ENCODE results near the gene C11orf98. TPM values are rescaled to one million over a fixed set of nuclear protein-coding genes. Genes with fewer than 3 reads are reported as not detected.

Gene C11orf98
- polyA plus RNA-seq (2013, experiment 1 of 2): 177 TPM
- polyA plus RNA-seq (2013, experiment 2 of 2): 175 TPM

DNA sequence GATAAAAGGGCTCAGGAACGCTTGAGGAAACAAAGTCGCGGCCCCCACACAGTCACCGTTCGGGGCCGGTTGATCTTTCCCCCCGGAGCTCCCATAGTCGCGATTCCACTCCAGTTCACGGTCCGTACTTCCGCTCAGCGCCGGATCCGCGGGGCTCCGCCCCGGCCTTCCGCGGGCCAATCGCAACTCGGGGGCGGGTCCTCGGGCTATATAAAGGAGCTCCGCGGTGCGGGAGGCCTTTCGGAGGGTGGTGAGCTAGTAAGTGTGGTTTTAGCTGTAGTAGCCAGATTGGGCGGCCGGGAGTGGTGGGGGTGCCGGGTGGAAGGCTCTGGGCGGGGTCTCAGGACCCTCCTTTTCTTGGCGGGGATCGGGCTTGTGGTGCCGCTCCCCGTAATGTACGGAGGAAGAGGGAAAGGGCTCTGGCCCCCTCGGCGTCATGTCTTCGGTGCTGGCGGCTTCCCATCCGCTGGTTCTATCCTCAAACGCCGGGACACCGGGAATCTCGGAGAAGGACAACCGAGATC is at the start of gene C11orf98, which contains the start of gene CSKMT:
TSS of gene C11orf98 (minus strand) at position 136 of the 524 bp plus-strand sequence. CDS start at position 95, 41 bp downstream.
TSS of gene CSKMT (plus strand) at position 238 of the 524 bp plus-strand sequence. CDS start 568 bp downstream, outside the sequence.
- H3K36me3 ChIP-seq (ENCODE audit: insufficient read depth, low read length): peaks cover 42% of the 10 kb centered on the region

DNA sequence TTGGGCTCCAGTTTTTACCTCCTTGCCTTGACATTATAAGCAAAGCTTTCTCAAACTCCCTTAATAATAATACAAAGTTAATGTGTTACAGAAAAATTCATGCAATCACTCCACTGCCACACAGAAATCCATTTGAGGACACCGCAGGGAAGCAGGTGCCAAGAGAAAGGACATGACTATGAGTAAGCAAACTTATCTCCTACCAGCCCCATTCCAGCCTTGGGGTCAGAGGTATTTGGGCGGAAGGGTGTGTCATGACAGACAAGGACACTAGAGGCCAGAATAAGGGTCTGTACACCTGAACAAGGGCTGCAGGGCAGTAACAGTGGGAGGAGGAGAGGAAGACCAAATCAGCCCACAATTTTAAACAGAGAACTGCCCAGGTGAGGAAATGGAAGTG is 48.3 kb upstream of the C11orf98 start:
- no peaks in the 10 kb centered on the region for H3K9me3 ChIP-seq (ENCODE audit: insufficient read depth, low read depth, low read length)
- H3K4me1 ChIP-seq (ENCODE audit: insufficient read depth, low read length): peaks cover 9% of the 10 kb centered on the region
- H3K4me3 ChIP-seq (ENCODE audit: low read length): no peak overlapping the region
- no peaks in the 10 kb centered on the region for H3K27me3 ChIP-seq (ENCODE audit: insufficient read depth, low read length)
- H3K9ac ChIP-seq (ENCODE audit: low read depth, low read length): no peak overlapping the region
- H3K27ac ChIP-seq (ENCODE audit: low read depth, low read length): peak overlapping the region; percentile 12; the same call in 1 of the 2 replicates
- H3K36me3 ChIP-seq (ENCODE audit: insufficient read depth, low read length): peaks cover 81% of the 10 kb centered on the region
- WGBS: 100% methylated on average over 1 of the region's 2 CpGs

More for the DNA sequence above, at the start of gene C11orf98, which contains the start of gene CSKMT:
- Histone ChIP-seq H3K27me3 (ENCODE audit: insufficient read depth, low read length) (no peaks in the 10 kb centered on the region), H3K4me3 (ENCODE audit: low read length) (peak within 1 kb of the TSS; percentile 99), H3K9ac (ENCODE audit: low read depth, low read length) (peak within 1 kb of the TSS; percentile 100), H3K9me3 (ENCODE audit: insufficient read depth, low read depth, low read length) (no peaks in the 10 kb centered on the region), H3K27ac (ENCODE audit: low read depth, low read length) (peak within 1 kb of the TSS; percentile 98), H3K4me1 (ENCODE audit: insufficient read depth, low read length) (peaks cover 9% of the 10 kb centered on the region; the same call in 1 of the 2 replicates)
- WGBS: under 1% methylated on average over 46 of the region's 47 CpGs

- Histone ChIP-seq H3K4me3 (ENCODE audit: low read length) (no peak overlapping the region), H3K27me3 (ENCODE audit: insufficient read depth, low read length) (no peaks in the 10 kb centered on the region), H3K36me3 (ENCODE audit: insufficient read depth, low read length) (peaks cover 76% of the 10 kb centered on the region), H3K4me1 (ENCODE audit: insufficient read depth, low read length) (peaks cover 13% of the 10 kb centered on the region), H3K9ac (ENCODE audit: low read depth, low read length) (no peak overlapping the region), H3K27ac (ENCODE audit: low read depth, low read length) (no peak overlapping the region), H3K9me3 (ENCODE audit: insufficient read depth, low read depth, low read length) (no peaks in the 10 kb centered on the region)
- 96% methylated on average over 3 of the region's 3 CpGs for WGBS
Observed at GRCh38 chr11:62712861-62713260, 47.9 kb upstream of the C11orf98 start.

DNA sequence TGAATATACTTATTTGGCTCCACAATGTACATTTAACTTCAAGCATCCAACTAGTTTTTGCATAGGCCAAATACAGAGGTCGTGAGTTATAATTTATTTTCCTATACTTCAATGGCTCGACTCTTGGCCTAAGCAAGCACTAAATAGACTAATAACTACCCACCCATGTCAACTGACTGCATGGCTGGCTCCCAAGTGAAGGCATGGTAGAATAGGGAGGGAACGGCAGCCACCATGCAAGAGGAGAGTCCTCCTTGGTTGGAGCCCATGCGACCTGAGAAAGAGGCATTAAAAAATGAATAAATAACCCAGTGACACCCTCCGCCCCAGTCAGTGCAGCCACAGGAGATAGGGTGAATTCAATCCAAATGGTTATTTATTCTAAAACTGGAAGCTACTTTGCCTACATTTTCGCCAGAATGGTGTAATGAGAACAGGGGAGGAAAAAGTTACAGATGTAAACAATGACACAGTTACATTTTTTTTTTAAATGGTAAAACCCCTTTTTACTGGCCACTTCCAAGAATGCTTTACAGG is 47.3 kb upstream of the C11orf98 start:
- peaks cover 71% of the 10 kb centered on the region for H3K36me3 ChIP-seq (ENCODE audit: insufficient read depth, low read length)

GRCh38 chr11:62710001-62710345 is 45.0 kb upstream of the C11orf98 start:
- Histone ChIP-seq H3K36me3 (ENCODE audit: insufficient read depth, low read length) (peaks cover 50% of the 10 kb centered on the region), H3K4me1 (ENCODE audit: insufficient read depth, low read length) (peaks cover 21% of the 10 kb centered on the region), H3K9ac (ENCODE audit: low read depth, low read length) (peak overlapping the region; percentile 95), H3K27ac (ENCODE audit: low read depth, low read length) (peak overlapping the region; percentile 99), H3K9me3 (ENCODE audit: insufficient read depth, low read depth, low read length) (no peaks in the 10 kb centered on the region), H3K27me3 (ENCODE audit: insufficient read depth, low read length) (no peaks in the 10 kb centered on the region), H3K4me3 (ENCODE audit: low read length) (peak overlapping the region; percentile 82)
- 76% methylated on average over 7 of the region's 7 CpGs for WGBS

More for the DNA sequence above, 47.3 kb upstream of the C11orf98 start:
- 95% methylated on average over 6 of the region's 6 CpGs for WGBS
- no peak overlapping the region for H3K4me3 ChIP-seq (ENCODE audit: low read length)
- no peaks in the 10 kb centered on the region for H3K27me3 ChIP-seq (ENCODE audit: insufficient read depth, low read length)
- H3K9me3 ChIP-seq (ENCODE audit: insufficient read depth, low read depth, low read length): no peaks in the 10 kb centered on the region
- no peak overlapping the region for H3K9ac ChIP-seq (ENCODE audit: low read depth, low read length)
- H3K27ac ChIP-seq (ENCODE audit: low read depth, low read length): no peak overlapping the region
- H3K4me1 ChIP-seq (ENCODE audit: insufficient read depth, low read length): peaks cover 17% of the 10 kb centered on the region

DNA sequence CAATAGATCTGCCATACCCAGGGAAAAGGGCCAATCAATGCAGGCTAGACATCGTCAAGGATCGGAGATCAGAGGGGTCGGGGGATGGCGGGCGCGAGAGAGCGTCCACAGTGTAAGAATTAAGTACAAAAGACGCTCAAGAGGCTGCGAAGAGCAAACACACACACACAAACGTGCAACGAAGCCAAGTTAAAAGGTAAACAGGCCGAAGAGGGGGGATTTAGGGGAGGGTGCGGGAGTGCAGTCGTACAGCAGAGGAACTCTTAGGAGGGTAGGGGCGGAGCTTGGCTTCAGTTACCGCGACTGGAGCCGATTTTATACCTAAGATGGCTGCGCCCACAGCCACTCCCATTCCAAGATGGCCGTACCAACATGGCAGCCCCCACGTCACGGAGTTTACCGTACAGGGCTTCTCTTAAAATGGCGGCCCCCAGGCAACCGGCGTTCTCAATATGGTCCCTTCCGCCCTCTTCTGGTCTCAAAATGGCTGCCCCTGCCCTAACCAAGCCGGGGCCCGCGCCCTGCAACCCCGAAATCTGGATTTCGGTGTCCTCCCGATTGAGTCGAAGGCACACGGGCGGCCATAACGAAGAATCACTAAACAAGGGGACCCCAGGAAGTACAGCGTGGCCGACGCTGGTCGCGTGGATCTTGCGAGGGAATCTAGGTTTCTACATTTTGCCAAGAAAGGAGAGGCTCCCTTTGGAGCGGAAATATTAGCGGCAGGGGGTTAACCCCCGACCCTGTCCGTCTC is 44.4 kb upstream of the C11orf98 start:
- peaks cover 47% of the 10 kb centered on the region for H3K36me3 ChIP-seq (ENCODE audit: insufficient read depth, low read length)
- WGBS: 5% methylated on average over 47 of the region's 47 CpGs

DNA sequence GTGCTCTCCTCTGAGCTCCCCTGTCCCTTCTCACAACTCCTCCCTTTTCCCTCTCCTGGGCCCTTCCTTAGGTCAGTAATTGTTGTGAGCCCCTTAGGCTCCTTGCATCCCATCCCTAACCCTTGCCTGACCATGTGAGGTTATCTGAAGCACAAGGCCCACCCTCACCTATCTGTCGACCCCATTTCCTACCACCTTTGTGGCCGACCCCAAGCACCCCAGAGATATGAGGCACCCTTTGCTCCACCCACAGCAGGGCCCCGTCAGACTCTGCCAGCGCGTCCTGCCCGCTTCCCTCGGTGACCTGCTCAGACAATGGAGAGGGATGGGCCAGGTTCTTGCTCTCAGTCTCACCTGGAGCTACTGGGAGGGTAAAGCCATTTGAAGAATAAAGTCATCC is 43.8 kb upstream of the C11orf98 start:
- 17% methylated on average over 7 of the region's 7 CpGs for whole genome bisulfite sequencing
- H3K9me3 ChIP-seq (ENCODE audit: insufficient read depth, low read depth, low read length): no peaks in the 10 kb centered on the region
- H3K27ac ChIP-seq (ENCODE audit: low read depth, low read length): peak overlapping the region; percentile 83
- peaks cover 21% of the 10 kb centered on the region for H3K4me1 ChIP-seq (ENCODE audit: insufficient read depth, low read length)
- H3K4me3 ChIP-seq (ENCODE audit: low read length): peak overlapping the region; percentile 82
- no peaks in the 10 kb centered on the region for H3K27me3 ChIP-seq (ENCODE audit: insufficient read depth, low read length)
- peaks cover 41% of the 10 kb centered on the region for H3K36me3 ChIP-seq (ENCODE audit: insufficient read depth, low read length)
- peak overlapping the region; percentile 95 for H3K9ac ChIP-seq (ENCODE audit: low read depth, low read length)

More for the DNA sequence above, 44.4 kb upstream of the C11orf98 start:
- Histone ChIP-seq H3K4me1 (ENCODE audit: insufficient read depth, low read length) (peaks cover 21% of the 10 kb centered on the region), H3K9ac (ENCODE audit: low read depth, low read length) (peak overlapping the region; percentile 95), H3K27me3 (ENCODE audit: insufficient read depth, low read length) (no peaks in the 10 kb centered on the region), H3K4me3 (ENCODE audit: low read length) (peak overlapping the region; percentile 82), H3K9me3 (ENCODE audit: insufficient read depth, low read depth, low read length) (no peaks in the 10 kb centered on the region), H3K27ac (ENCODE audit: low read depth, low read length) (peak overlapping the region; percentile 99)

DNA sequence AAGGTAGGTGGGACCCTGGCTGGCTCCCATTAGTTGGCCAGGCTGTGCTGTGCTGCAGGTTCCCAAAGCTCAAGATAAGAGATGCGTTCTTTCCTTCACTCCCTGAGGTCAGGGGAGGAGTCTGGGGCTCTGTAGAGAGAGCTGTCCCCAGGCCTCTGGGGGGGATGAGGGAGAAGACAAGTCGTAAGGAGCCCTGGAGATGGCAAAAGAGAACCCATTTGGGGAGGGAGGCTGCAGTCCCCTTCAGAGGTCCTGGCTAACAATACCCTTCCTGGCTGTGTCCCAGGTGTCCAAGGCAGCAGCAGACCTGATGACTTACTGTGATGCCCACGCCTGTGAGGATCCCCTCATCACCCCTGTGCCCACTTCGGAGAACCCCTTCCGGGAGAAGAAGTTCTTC is 43.4 kb upstream of the C11orf98 start:
- 80% methylated on average over 5 of the region's 5 CpGs for WGBS
- 0 out of 2 replicates have a peak overlapping the region, but pooled peaks have one; percentile 83 for H3K27ac ChIP-seq (ENCODE audit: low read depth, low read length)
- peak overlapping the region; percentile 82 for H3K4me3 ChIP-seq (ENCODE audit: low read length)

GRCh38 chr11:62707277-62707861 is 42.4 kb upstream of the C11orf98 start, which contains the start of the genes BSCL2 and GNG3:
TSS of gene BSCL2 (minus strand) at chr11:62707424. CDS start at chr11:62707195, 229 bp downstream.
TSS of gene GNG3 (plus strand) at chr11:62707676. CDS start at chr11:62708296, 620 bp downstream.
- peaks cover 28% of the 10 kb centered on the region for H3K36me3 ChIP-seq (ENCODE audit: insufficient read depth, low read length)
- H3K27ac ChIP-seq (ENCODE audit: low read depth, low read length): peak within 1 kb of the TSS; percentile 80; the same call in 1 of the 2 replicates
- peak within 1 kb of the TSS; percentile 82 for H3K4me3 ChIP-seq (ENCODE audit: low read length)
- H3K27me3 ChIP-seq (ENCODE audit: insufficient read depth, low read length): no peaks in the 10 kb centered on the region
- H3K9me3 ChIP-seq (ENCODE audit: insufficient read depth, low read depth, low read length): no peaks in the 10 kb centered on the region
- H3K4me1 ChIP-seq (ENCODE audit: insufficient read depth, low read length): peaks cover 21% of the 10 kb centered on the region
- 3% methylated on average over 9 of the region's 10 CpGs for WGBS
- H3K9ac ChIP-seq (ENCODE audit: low read depth, low read length): peak within 1 kb of the TSS; percentile 77

More for the DNA sequence above, 43.4 kb upstream of the C11orf98 start:
- Histone ChIP-seq H3K9ac (ENCODE audit: low read depth, low read length) (no peak overlapping the region), H3K27me3 (ENCODE audit: insufficient read depth, low read length) (no peaks in the 10 kb centered on the region), H3K9me3 (ENCODE audit: insufficient read depth, low read depth, low read length) (no peaks in the 10 kb centered on the region), H3K4me1 (ENCODE audit: insufficient read depth, low read length) (peaks cover 21% of the 10 kb centered on the region), H3K36me3 (ENCODE audit: insufficient read depth, low read length) (peaks cover 37% of the 10 kb centered on the region)

- peak overlapping the region; percentile 80; the same call in 1 of the 2 replicates for H3K27ac ChIP-seq (ENCODE audit: low read depth, low read length)
- 8% methylated on average over 8 of the region's 8 CpGs for WGBS
- H3K9me3 ChIP-seq (ENCODE audit: insufficient read depth, low read depth, low read length): no peaks in the 10 kb centered on the region
- H3K4me3 ChIP-seq (ENCODE audit: low read length): peak overlapping the region; percentile 81
- peaks cover 21% of the 10 kb centered on the region for H3K4me1 ChIP-seq (ENCODE audit: insufficient read depth, low read length)
- peaks cover 26% of the 10 kb centered on the region for H3K36me3 ChIP-seq (ENCODE audit: insufficient read depth, low read length)
- H3K9ac ChIP-seq (ENCODE audit: low read depth, low read length): peak overlapping the region; percentile 77
- no peaks in the 10 kb centered on the region for H3K27me3 ChIP-seq (ENCODE audit: insufficient read depth, low read length)
Observed at GRCh38 chr11:62706850-62707247, 41.8 kb upstream of the C11orf98 start.
